Left cardiac atrium (tissue), 4 donors: ENCODE data around the gene SEMA5B. TPM values are rescaled to one million over a fixed set of nuclear protein-coding genes. Genes with fewer than 3 reads are reported as not detected.

Source experiments
- ATAC-seq, 2 donors: fragments of 200-7000 bp; cut with Tn5 transposase; one replicate each; pipeline ENCODE4 v1.9.1; 2020; ENCODE audit warnings: mild to moderate bottlenecking in 2 of 2, moderate library complexity in 2 of 2
- DNase-seq: peaks from one replicate; pipeline ENCODE4 v3.0.0-alpha.2; 2020
- intact Hi-C, 2 donors: fragments of 100-400 bp; cut with DNase I; formaldehyde crosslinking; loops; one replicate each; pipeline versions ENCODE4 v1.14.1 to v1.15.1; 2022 to 2023
- total RNA-seq, 2 donors: library from RNA; stranded (reverse); fragmentation: NEBNext Ultra II Directional; extraction: Animal tissue kit (Norgen Biotek cat#: 25700); gene quantifications; one replicate each; pipeline ENCODE4 v1.2.1, GENCODE V29; 2021
- donor health status: DM: no; HTN: yes; CAD: no.
- donor health status: DM: no; HTN: yes; CAD: no; lungs with severe emphysema.
- donor health status: DM: yes; HTN: yes; CAD: no.
- donor health status: Dilated cardiomyopathy.

SEMA5B gene
- total RNA-seq, 2 donors from 2014 or later, result 1.7 to 2.4 TPM

- intact Hi-C loops, result no loop called here
- ATAC-seq (no peak), DNase-seq (no peak)
Observed at GRCh38 chr3:123034996-123035395, 7.4 kb upstream of the SEMA5B start.

- intact Hi-C loops, result no loop called here
- ATAC-seq (no peak), DNase-seq (no peak)
Observed at GRCh38 chr3:123034120-123034519, 6.6 kb upstream of the SEMA5B start.

GRCh38 chr3:123032057-123032456 is 4.5 kb upstream of the SEMA5B start:
- ATAC-seq (no peak), DNase-seq (no peak)
- intact Hi-C loops, result no loop called here

GRCh38 chr3:123031051-123031450 is 3.5 kb upstream of the SEMA5B start:
- no peak for ATAC-seq
- DNase-seq, result no peak
- intact Hi-C loops, result no loop called here

- DNase-seq (peak; percentile 24), ATAC-seq (peak; percentile 51 to 60)
- intact Hi-C loops, result loop anchor here (2.0 to 10.0 kb wide), 4 partner anchors 36 to 226 kb away; no protein-coding TSS in a partner anchor
Observed at GRCh38 chr3:123028233-123028828, 768 bp upstream of the SEMA5B start.

GRCh38 chr3:123026565-123027291 is 835 bp downstream of the SEMA5B start:
- ATAC-seq, result peak; percentile 58 to 64
- intact Hi-C loops, result loop anchor here (5.0 to 10.0 kb wide), 3 partner anchors 34 to 228 kb away; no protein-coding TSS in a partner anchor
- peak; percentile 42 for DNase-seq

GRCh38 chr3:123025642-123026521 is 1.7 kb downstream of the SEMA5B start:
- ATAC-seq, result peak; percentile 44 to 49
- intact Hi-C loops, result loop anchor here (5.0 to 10.0 kb wide), 3 partner anchors 34 to 229 kb away; no protein-coding TSS in a partner anchor
- peak; percentile 31 for DNase-seq

- intact Hi-C loops, result loop anchor here in 1 of 2 donors (10.0 kb wide), 1 partner anchor 231 kb away; no protein-coding TSS in a partner anchor
- DNase-seq (no peak), ATAC-seq (no peak)
Observed at GRCh38 chr3:123024056-123024455, 3.5 kb downstream of the SEMA5B start.

- DNase-seq, result no peak
- no peak for ATAC-seq
- intact Hi-C loops, result loop anchor here in 1 of 2 donors (10.0 kb wide), 1 partner anchor 233 kb away; no protein-coding TSS in a partner anchor
Observed at GRCh38 chr3:123021996-123022510, 5.5 kb downstream of the SEMA5B start.

GRCh38 chr3:123021388-123021787 is 6.2 kb downstream of the SEMA5B start:
- intact Hi-C loops, result loop anchor here in 1 of 2 donors (10.0 kb wide), 1 partner anchor 233 kb away; no protein-coding TSS in a partner anchor
- ATAC-seq, result no peak
- no peak for DNase-seq

GRCh38 chr3:123020709-123021108 is 6.9 kb downstream of the SEMA5B start:
- ATAC-seq, result no peak
- no peak for DNase-seq
- intact Hi-C loops, result loop anchor here in 1 of 2 donors (10.0 kb wide), 1 partner anchor 234 kb away; no protein-coding TSS in a partner anchor

GRCh38 chr3:123019591-123019990 is 8.0 kb downstream of the SEMA5B start:
- DNase-seq (no peak), ATAC-seq (no peak)
- intact Hi-C loops, result no loop called here

- ATAC-seq (no peak), DNase-seq (no peak)
- intact Hi-C loops, result no loop called here
Observed at GRCh38 chr3:123019161-123019560, 8.4 kb downstream of the SEMA5B start.

GRCh38 chr3:123018683-123019082 is 8.9 kb downstream of the SEMA5B start:
- no peak for DNase-seq
- intact Hi-C loops, result no loop called here
- no peak for ATAC-seq

- DNase-seq (no peak), ATAC-seq (no peak)
- intact Hi-C loops, result no loop called here
Observed at GRCh38 chr3:123015596-123015995, 12.0 kb downstream of the SEMA5B start.

- ATAC-seq, result peak; percentile 15 to 38
- DNase-seq, result no peak
- intact Hi-C loops, result no loop called here
Observed at GRCh38 chr3:123013876-123014275, 13.7 kb downstream of the SEMA5B start.

GRCh38 chr3:123012652-123013051 is 14.9 kb downstream of the SEMA5B start:
- intact Hi-C loops, result no loop called here
- no peak for ATAC-seq

GRCh38 chr3:123011447-123011846 is 16.1 kb downstream of the SEMA5B start:
- ATAC-seq, result no peak
- DNase-seq, result no peak
- intact Hi-C loops, result no loop called here

More at GRCh38 chr3:123012652-123013051, 14.9 kb downstream of the SEMA5B start:
- DNase-seq, result no peak

GRCh38 chr3:123008840-123009239 is 18.7 kb downstream of the SEMA5B start:
- ATAC-seq, result no peak
- intact Hi-C loops, result no loop called here

More at GRCh38 chr3:123008840-123009239, 18.7 kb downstream of the SEMA5B start:
- DNase-seq, result no peak
